GM12892 (cell line): ENCODE data around the gene L2HGDH.
A peak's percentile ranks its signal among the peaks of the same experiment; 100 is the strongest.
"Not testable (repeated sequence)": the region's sequence is repeated elsewhere in the genome, so short reads cannot be mapped to it uniquely, and the experiment has no call there.

Experiments used
- DNase-seq: peaks from one replicate; pipeline ENCODE4 v3.0.0; 2011; ENCODE audit not compliant: insufficient read length
- FAIRE-seq: peaks from 2 replicates; lab custom pipeline; 2011; peaks lifted over from hg19 to GRCh38; lab: Jason Lieb, UNC
- POLR2A ChIP-seq: IDR thresholded peaks from 2 replicates; pipeline ENCODE4 v1.6.1; 2011; ENCODE audit warnings: low read depth, low read length, control low read depth
- POLR2AphosphoS5 ChIP-seq: IDR thresholded peaks from 2 replicates; pipeline ENCODE4 v1.6.1; 2011; ENCODE audit warnings: low read depth, low read length, control low read depth
- TAF1 ChIP-seq: IDR thresholded peaks from 2 replicates; pipeline ENCODE4 v1.6.1; 2011; ENCODE audit warnings: low read depth, mild to moderate bottlenecking, control low read depth, low read length, borderline replicate concordance

The L2HGDH gene

GRCh38 chr14:50335989-50336824, 24.2 kb upstream of the L2HGDH start:
- FAIRE-seq (no peak), DNase-seq (no peak)
- TF ChIP-seq TAF1, result no peak
- TF ChIP-seq POLR2AphosphoS5, result no peak
- TF ChIP-seq POLR2A, result no peak

- DNase-seq (no peak), FAIRE-seq (no peak)
- TF ChIP-seq POLR2A, result no peak
- TF ChIP-seq TAF1, result no peak
- TF ChIP-seq POLR2AphosphoS5, result no peak
Measured at GRCh38 chr14:50335389-50335788, 23.4 kb upstream of the L2HGDH start.

- no peak for DNase-seq
- TF ChIP-seq POLR2AphosphoS5 (no peak), POLR2A (no peak), TAF1 (no peak)
- FAIRE-seq, result no peak
Measured at GRCh38 chr14:50334211-50334610, 22.2 kb upstream of the L2HGDH start.

- DNase-seq (no peak), FAIRE-seq (no peak)
- TF ChIP-seq POLR2A (no peak), POLR2AphosphoS5 (no peak), TAF1 (no peak)
Measured at GRCh38 chr14:50333014-50333509, 21.0 kb upstream of the L2HGDH start.

GRCh38 chr14:50331596-50331995, 19.6 kb upstream of the L2HGDH start:
- DNase-seq (no peak), FAIRE-seq (no peak)
- no peak for TF ChIP-seq POLR2A
- TF ChIP-seq TAF1, result no peak
- TF ChIP-seq POLR2AphosphoS5, result no peak

GRCh38 chr14:50321009-50321660, 9.1 kb upstream of the L2HGDH start:
- FAIRE-seq (peak; percentile 86), DNase-seq (peak; percentile 37)
- no peak for TF ChIP-seq TAF1
- TF ChIP-seq POLR2AphosphoS5, result 0 out of 2 replicates have a peak, but pooled peaks have one; percentile 26

- DNase-seq, result no peak
- peak; percentile 85 for FAIRE-seq
- TF ChIP-seq POLR2AphosphoS5 (no peak), TAF1 (no peak), POLR2A (no peak)
Measured at GRCh38 chr14:50320283-50320682, 8.3 kb upstream of the L2HGDH start.

- TF ChIP-seq TAF1 (no peak), POLR2AphosphoS5 (no peak), POLR2A (no peak)
- DNase-seq (no peak), FAIRE-seq (no peak)
Measured at GRCh38 chr14:50319721-50320120, 7.7 kb upstream of the L2HGDH start.

GRCh38 chr14:50319293-50319692, 7.3 kb upstream of the L2HGDH start:
- TF ChIP-seq POLR2AphosphoS5 (no peak), POLR2A (no peak)
- DNase-seq (no peak), FAIRE-seq (peak; percentile 24)

GRCh38 chr14:50318031-50318626, 6.1 kb upstream of the L2HGDH start:
- TF ChIP-seq TAF1, result no peak
- TF ChIP-seq POLR2AphosphoS5, result no peak
- no peak for TF ChIP-seq POLR2A
- no peak for FAIRE-seq
- DNase-seq, result no peak

GRCh38 chr14:50314098-50314497, 2.1 kb upstream of the L2HGDH start:
- not testable (repeated sequence) for FAIRE-seq, DNase-seq
